OCI-LY7 (cell line): Measurements from ENCODE around the gene CEP78. TPM values are rescaled to one million over a fixed set of nuclear protein-coding genes. Genes with fewer than 3 reads are reported as not detected.

Source experiments
- BruUV-seq: library from RNA; stranded (reverse); fragments of 400-500 nt; replicated peaks from 2 replicates; lab custom pipeline; 2021; lab: Mats Ljungman, UMichigan
- CTCF ChIA-PET: fragments of 300-600 bp; sonication (Branson Sonifier 250); formaldehyde crosslinking; loops from one replicate; lab custom pipeline; 2022; ENCODE audit warnings: antibody characterized with exemption; ENCODE audit not compliant: unreplicated experiment; lab: Charles Lee
- POLR2A ChIA-PET: fragments of 300-600 bp; sonication (Branson Sonifier 250); formaldehyde crosslinking; loops from one replicate; lab custom pipeline; 2022; ENCODE audit warnings: antibody characterized with exemption; lab: Charles Lee
- DNase-seq: peaks from one replicate; pipeline ENCODE4 v3.0.0-alpha.2; 2015; ENCODE audit warnings: low spot score
- H2AFZ ChIP-seq: fragments of 200-600 bp; sonication (generic), shearing (Covaris generic); 2 replicates; pipeline ENCODE4 v1.6.1; 2014; ENCODE audit warnings: mild to moderate bottlenecking, antibody characterized with exemption, low read length, moderate library complexity
- H3K27ac ChIP-seq: fragments of 200-600 bp; sonication (generic); 2 replicates; pipeline ENCODE4 v1.5.1; 2014; ENCODE audit warnings: mixed run types, low read depth, mild to moderate bottlenecking, moderate library complexity, low read length, inconsistent platforms; ENCODE audit not compliant: poor library complexity, severe bottlenecking
- H3K36me3 ChIP-seq: fragments of 200-600 bp; sonication (generic); 2 replicates; pipeline ENCODE4 v1.6.1; 2014; ENCODE audit warnings: mild to moderate bottlenecking, antibody characterized with exemption, low read length, moderate library complexity, mixed read lengths; ENCODE audit not compliant: insufficient read depth
- H3K4me1 ChIP-seq: fragments of 200-600 bp; sonication (generic); 2 replicates; pipeline ENCODE4 v1.5.1; 2014; ENCODE audit warnings: mild to moderate bottlenecking, low read length; ENCODE audit not compliant: insufficient read depth, poor library complexity, severe bottlenecking
- H3K4me2 ChIP-seq: fragments of 200-600 bp; sonication (generic); 2 replicates; pipeline ENCODE4 v1.6.1; 2014; ENCODE audit warnings: mild to moderate bottlenecking, low read length
- H3K4me3 ChIP-seq: fragments of 200-600 bp; sonication (generic); 2 replicates; pipeline ENCODE4 v1.5.1; 2014; ENCODE audit warnings: mild to moderate bottlenecking, low read depth, low read length; ENCODE audit not compliant: poor library complexity, severe bottlenecking
- H3K79me2 ChIP-seq: fragments of 200-600 bp; sonication (generic); 2 replicates; pipeline ENCODE4 v1.6.1; 2016; ENCODE audit warnings: low read depth, mild to moderate bottlenecking, low read length, moderate library complexity, mixed read lengths; ENCODE audit not compliant: insufficient read depth
- H3K9me2 ChIP-seq: fragments of 200-600 bp; sonication (generic); 2 replicates; pipeline ENCODE4 v1.6.1; 2016; ENCODE audit warnings: mild to moderate bottlenecking, low read length, mixed read lengths; ENCODE audit not compliant: insufficient read depth
- H3K9me3 ChIP-seq: fragments of 200-600 bp; sonication (generic); 2 replicates; pipeline ENCODE4 v1.6.1; 2014; ENCODE audit warnings: mild to moderate bottlenecking, mixed run types, low read length, mixed read lengths
- H4K20me1 ChIP-seq: fragments of 200-600 bp; sonication (generic); 2 replicates; pipeline ENCODE4 v1.6.1; 2014; ENCODE audit warnings: mild to moderate bottlenecking, antibody characterized with exemption, low read length, moderate library complexity, mixed read lengths; ENCODE audit not compliant: insufficient read depth
- EZH2phosphoT487 ChIP-seq: fragments of 200-600 bp; sonication (generic); IDR thresholded peaks from 2 replicates; pipeline ENCODE4 v1.6.1; 2018; ENCODE audit warnings: low read depth, borderline replicate concordance, mild to moderate bottlenecking, mixed run types, antibody characterized with exemption, low read length, moderate library complexity, mixed read lengths
- intact Hi-C: fragments of 100-400 bp; cut with micrococcal nuclease; formaldehyde crosslinking; loops from one replicate; pipeline ENCODE4 v1.10.0; 2022; ENCODE audit not compliant: unreplicated experiment
- total RNA-seq, 2 experiments: library from RNA; depleted of rRNA in 1 of 2; stranded (reverse); fragments of >200 nt in 1 of 2; shearing (Covaris generic) in 1 of 2; gene quantifications; 2 replicates each; pipeline ENCODE4 v1.2.3, GENCODE V29; 2014 to 2022
- TF ChIP-seq, protein P1 (sequence below): fragments of 200-600 bp; sonication (generic); conservative IDR thresholded peaks from 2 replicates; pipeline ENCODE4 v1.5.1; 2014; ENCODE audit warnings: mild to moderate bottlenecking, antibody characterized with exemption, low read length, moderate library complexity, mixed read lengths

CEP78 gene
- total RNA-seq, 2 experiments from 2014 or later, result 49.5 to 59.3 TPM

- Histone ChIP-seq H3K36me3 (peaks cover 81% of the 10 kb centered on the region), H3K4me1 (peaks cover 10% of the 10 kb centered on the region), H3K79me2 (peaks cover 33% of the 10 kb centered on the region), H3K27ac (no peak overlapping the region), H3K9me3 (peaks cover 4% of the 10 kb centered on the region; the same call in 1 of the 2 replicates), H3K4me2 (no peak overlapping the region), H3K4me3 (no peak overlapping the region), H2AFZ (no peak overlapping the region), H4K20me1 (peaks cover 11% of the 10 kb centered on the region; the same call in 1 of the 2 replicates), H3K9me2 (no peaks in the 10 kb centered on the region)
- ChIA-PET CTCF (no interaction called here), POLR2A (interaction anchor here (0.8 to 1.3 kb wide), 3 partner anchors 9 to 37 kb away, joined by 3 to 6 read pairs (median 5); no protein-coding TSS in a partner anchor)
- intact Hi-C loops, result no loop called here
- DNase-seq, result no peak
- no TSS peak for BruUV-seq
- TF ChIP-seq, protein P1, sequence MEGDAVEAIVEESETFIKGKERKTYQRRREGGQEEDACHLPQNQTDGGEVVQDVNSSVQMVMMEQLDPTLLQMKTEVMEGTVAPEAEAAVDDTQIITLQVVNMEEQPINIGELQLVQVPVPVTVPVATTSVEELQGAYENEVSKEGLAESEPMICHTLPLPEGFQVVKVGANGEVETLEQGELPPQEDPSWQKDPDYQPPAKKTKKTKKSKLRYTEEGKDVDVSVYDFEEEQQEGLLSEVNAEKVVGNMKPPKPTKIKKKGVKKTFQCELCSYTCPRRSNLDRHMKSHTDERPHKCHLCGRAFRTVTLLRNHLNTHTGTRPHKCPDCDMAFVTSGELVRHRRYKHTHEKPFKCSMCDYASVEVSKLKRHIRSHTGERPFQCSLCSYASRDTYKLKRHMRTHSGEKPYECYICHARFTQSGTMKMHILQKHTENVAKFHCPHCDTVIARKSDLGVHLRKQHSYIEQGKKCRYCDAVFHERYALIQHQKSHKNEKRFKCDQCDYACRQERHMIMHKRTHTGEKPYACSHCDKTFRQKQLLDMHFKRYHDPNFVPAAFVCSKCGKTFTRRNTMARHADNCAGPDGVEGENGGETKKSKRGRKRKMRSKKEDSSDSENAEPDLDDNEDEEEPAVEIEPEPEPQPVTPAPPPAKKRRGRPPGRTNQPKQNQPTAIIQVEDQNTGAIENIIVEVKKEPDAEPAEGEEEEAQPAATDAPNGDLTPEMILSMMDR, result no peak
- TF ChIP-seq EZH2phosphoT487, result no peak
Observed at GRCh38 chr9:78301466-78301865, 65.6 kb downstream of the CEP78 start.

GRCh38 chr9:78303377-78304062 is 67.6 kb downstream of the CEP78 start:
- no TSS peak for BruUV-seq
- H3K4me3 ChIP-seq, result no peak overlapping the region
- H4K20me1 ChIP-seq, result peaks cover 4% of the 10 kb centered on the region; the same call in 1 of the 2 replicates
- H3K4me1 ChIP-seq, result peaks cover 5% of the 10 kb centered on the region
- no peaks in the 10 kb centered on the region for H3K9me2 ChIP-seq
- no peak for DNase-seq
- ChIA-PET POLR2A (interaction anchor here (0.6 to 1.1 kb wide), 2 partner anchors 12 to 36 kb away, joined by 3 to 4 read pairs; no protein-coding TSS in a partner anchor), CTCF (no interaction called here)
- H3K4me2 ChIP-seq, result no peak overlapping the region
- H3K9me3 ChIP-seq, result peaks cover 3% of the 10 kb centered on the region; the same call in 1 of the 2 replicates
- TF ChIP-seq, protein P1, result no peak
- no peak for TF ChIP-seq EZH2phosphoT487
- no peak overlapping the region for H3K27ac ChIP-seq
- H3K36me3 ChIP-seq, result peaks cover 98% of the 10 kb centered on the region
- intact Hi-C loops, result no loop called here
- H3K79me2 ChIP-seq, result peaks cover 22% of the 10 kb centered on the region
- no peak overlapping the region for H2AFZ ChIP-seq

GRCh38 chr9:78304357-78304756 is 68.5 kb downstream of the CEP78 start:
- BruUV-seq, result no TSS peak
- no peaks in the 10 kb centered on the region for H3K4me1 ChIP-seq
- DNase-seq, result no peak
- no peak overlapping the region for H3K27ac ChIP-seq
- peaks cover 13% of the 10 kb centered on the region; the same call in 1 of the 2 replicates for H3K79me2 ChIP-seq
- no peak overlapping the region for H3K4me2 ChIP-seq
- intact Hi-C loops, result no loop called here
- H2AFZ ChIP-seq, result no peak overlapping the region
- ChIA-PET POLR2A (interaction anchor here (0.6 to 1.1 kb wide), 2 partner anchors 11 to 221 kb away, joined by 3 to 4 read pairs; no protein-coding TSS in a partner anchor), CTCF (no interaction called here)
- H3K36me3 ChIP-seq, result peaks cover 98% of the 10 kb centered on the region
- TF ChIP-seq, protein P1, result no peak
- TF ChIP-seq EZH2phosphoT487, result no peak
- H3K9me2 ChIP-seq, result no peaks in the 10 kb centered on the region
- no peaks in the 10 kb centered on the region for H4K20me1 ChIP-seq
- no peaks in the 10 kb centered on the region for H3K9me3 ChIP-seq
- no peak overlapping the region for H3K4me3 ChIP-seq
